ENCODE results near the gene PCP2. TPM values are rescaled to one million over a fixed set of nuclear protein-coding genes. Genes with fewer than 3 reads are reported as not detected.

The PCP2 gene
- total RNA-seq, 2 experiments from 2014 or later, result 1.9 to 2.1 TPM

GRCh38 chr19:7607874-7608560 lies 25.5 kb downstream of the PCP2 start:
- Mint-ChIP-seq H3K9me3 (no peaks in the 10 kb centered on the region), H3K36me3 (ENCODE audit: low read depth) (no peaks in the 10 kb centered on the region), H3K27ac (no peak overlapping the region), H3K4me1 (no peaks in the 10 kb centered on the region), H3K4me3 (no peak overlapping the region), H3K27me3 (peaks cover 3% of the 10 kb centered on the region)
- POLR2A ChIA-PET, result interaction anchor here (1.7 kb wide), 1 partner anchor 22 kb away, joined by 4 read pairs; the partner anchor contains the start of genes PET100 and XAB2
- DNase-seq, result no peak
- CTCF ChIA-PET, result interaction anchor here (0.7 kb wide), 1 partner anchor 244 kb away, joined by 3 read pairs; no protein-coding TSS in a partner anchor

- H3K27me3 Mint-ChIP-seq, result peaks cover 3% of the 10 kb centered on the region
- no peak for DNase-seq
- no peak overlapping the region for H3K4me3 Mint-ChIP-seq
- CTCF ChIA-PET, result no interaction called here
- POLR2A ChIA-PET, result interaction anchor here (1.7 kb wide), 1 partner anchor 22 kb away, joined by 4 read pairs; the partner anchor contains the start of genes PET100 and XAB2
- no peaks in the 10 kb centered on the region for H3K9me3 Mint-ChIP-seq
- H3K36me3 Mint-ChIP-seq (ENCODE audit: low read depth), result no peaks in the 10 kb centered on the region
- H3K4me1 Mint-ChIP-seq, result no peaks in the 10 kb centered on the region
- no peak overlapping the region for H3K27ac Mint-ChIP-seq
Measured at GRCh38 chr19:7607212-7607873, 26.2 kb downstream of the PCP2 start.

- Mint-ChIP-seq H3K27me3 (peaks cover 6% of the 10 kb centered on the region), H3K27ac (no peak overlapping the region), H3K36me3 (ENCODE audit: low read depth) (no peaks in the 10 kb centered on the region), H3K4me3 (no peak overlapping the region), H3K9me3 (no peaks in the 10 kb centered on the region), H3K4me1 (no peaks in the 10 kb centered on the region)
- ChIA-PET POLR2A (interaction anchor here (1.2 kb wide), 1 partner anchor 9 kb away, joined by 4 read pairs; no protein-coding TSS in a partner anchor), CTCF (interaction anchor here (1.3 kb wide), 1 partner anchor 38 kb away, joined by 9 read pairs; no protein-coding TSS in a partner anchor)
- no peak for DNase-seq
Measured at GRCh38 chr19:7606289-7606688, 27.2 kb downstream of the PCP2 start.

GRCh38 chr19:7605490-7606222 lies 27.9 kb downstream of the PCP2 start:
- no peak overlapping the region for H3K4me3 Mint-ChIP-seq
- H3K27ac Mint-ChIP-seq, result no peak overlapping the region
- H3K4me1 Mint-ChIP-seq, result no peaks in the 10 kb centered on the region
- H3K36me3 Mint-ChIP-seq (ENCODE audit: low read depth), result no peaks in the 10 kb centered on the region
- ChIA-PET POLR2A (interaction anchor here (1.2 kb wide), 1 partner anchor 9 kb away, joined by 4 read pairs; no protein-coding TSS in a partner anchor), CTCF (interaction anchor here (1.3 kb wide), 1 partner anchor 37 kb away, joined by 9 read pairs; no protein-coding TSS in a partner anchor)
- peak; percentile 35 for DNase-seq
- H3K9me3 Mint-ChIP-seq, result no peaks in the 10 kb centered on the region
- H3K27me3 Mint-ChIP-seq, result peaks cover 6% of the 10 kb centered on the region

- POLR2A ChIA-PET, result no interaction called here
Measured at GRCh38 chr19:7603919-7604318, 29.6 kb downstream of the PCP2 start.

GRCh38 chr19:7602935-7603497 lies 30.5 kb downstream of the PCP2 start:
- Mint-ChIP-seq H3K27me3 (peaks cover 10% of the 10 kb centered on the region), H3K36me3 (ENCODE audit: low read depth) (no peaks in the 10 kb centered on the region), H3K9me3 (no peaks in the 10 kb centered on the region), H3K4me1 (no peaks in the 10 kb centered on the region), H3K4me3 (no peak overlapping the region), H3K27ac (no peak overlapping the region)
- ChIA-PET POLR2A (no interaction called here), CTCF (interaction anchor here (0.7 to 0.8 kb wide), 2 partner anchors 36 to 41 kb away, joined by 3 read pairs; no protein-coding TSS in a partner anchor)
- DNase-seq, result no peak

More at GRCh38 chr19:7603919-7604318, 29.6 kb downstream of the PCP2 start:
- CTCF ChIA-PET, result no interaction called here
- no peak for DNase-seq
- Mint-ChIP-seq H3K27me3 (peaks cover 6% of the 10 kb centered on the region), H3K9me3 (no peaks in the 10 kb centered on the region), H3K27ac (no peak overlapping the region), H3K4me1 (no peaks in the 10 kb centered on the region), H3K36me3 (ENCODE audit: low read depth) (no peaks in the 10 kb centered on the region), H3K4me3 (no peak overlapping the region)

- Mint-ChIP-seq H3K4me3 (no peak overlapping the region), H3K9me3 (no peaks in the 10 kb centered on the region), H3K27me3 (peaks cover 16% of the 10 kb centered on the region), H3K36me3 (ENCODE audit: low read depth) (no peaks in the 10 kb centered on the region), H3K27ac (no peak overlapping the region), H3K4me1 (no peaks in the 10 kb centered on the region)
- POLR2A ChIA-PET, result no interaction called here
- CTCF ChIA-PET, result interaction anchor here (0.8 kb wide), 1 partner anchor 36 kb away, joined by 3 read pairs; no protein-coding TSS in a partner anchor
- no peak for DNase-seq
Measured at GRCh38 chr19:7602240-7602934, 31.1 kb downstream of the PCP2 start.

GRCh38 chr19:7600721-7601120 lies 32.8 kb downstream of the PCP2 start:
- Mint-ChIP-seq H3K36me3 (ENCODE audit: low read depth) (no peaks in the 10 kb centered on the region), H3K4me1 (peaks cover 2% of the 10 kb centered on the region), H3K27me3 (peaks cover 28% of the 10 kb centered on the region), H3K27ac (no peak overlapping the region), H3K4me3 (no peak overlapping the region), H3K9me3 (no peaks in the 10 kb centered on the region)
- CTCF ChIA-PET, result no interaction called here
- POLR2A ChIA-PET, result no interaction called here
- DNase-seq, result no peak

- H3K9me3 Mint-ChIP-seq, result no peaks in the 10 kb centered on the region
- no peaks in the 10 kb centered on the region for H3K36me3 Mint-ChIP-seq (ENCODE audit: low read depth)
- H3K4me1 Mint-ChIP-seq, result peaks cover 6% of the 10 kb centered on the region
- no peak for DNase-seq
- peaks cover 41% of the 10 kb centered on the region for H3K27me3 Mint-ChIP-seq
- CTCF ChIA-PET, result no interaction called here
- no peak overlapping the region for H3K4me3 Mint-ChIP-seq
- H3K27ac Mint-ChIP-seq, result no peak overlapping the region
- POLR2A ChIA-PET, result no interaction called here
Measured at GRCh38 chr19:7598180-7598579, 35.3 kb downstream of the PCP2 start.

- CTCF ChIA-PET, result no interaction called here
- no peaks in the 10 kb centered on the region for H3K36me3 Mint-ChIP-seq (ENCODE audit: low read depth)
- H3K4me1 Mint-ChIP-seq, result peaks cover 6% of the 10 kb centered on the region
- no peaks in the 10 kb centered on the region for H3K9me3 Mint-ChIP-seq
- no peak overlapping the region for H3K4me3 Mint-ChIP-seq
- POLR2A ChIA-PET, result interaction anchor here (1.7 kb wide), 1 partner anchor 8 kb away, joined by 4 read pairs; no protein-coding TSS in a partner anchor
- H3K27ac Mint-ChIP-seq, result no peak overlapping the region
- DNase-seq, result no peak
- peaks cover 42% of the 10 kb centered on the region for H3K27me3 Mint-ChIP-seq
Measured at GRCh38 chr19:7597689-7598088, 35.8 kb downstream of the PCP2 start.

- Mint-ChIP-seq H3K36me3 (ENCODE audit: low read depth) (no peaks in the 10 kb centered on the region), H3K9me3 (no peaks in the 10 kb centered on the region), H3K4me1 (peaks cover 6% of the 10 kb centered on the region), H3K27me3 (peaks cover 42% of the 10 kb centered on the region), H3K4me3 (peak overlapping the region; percentile 7), H3K27ac (no peak overlapping the region)
- no peak for DNase-seq
- CTCF ChIA-PET, result no interaction called here
- POLR2A ChIA-PET, result interaction anchor here (1.3 to 1.7 kb wide), 2 partner anchors 9 to 31 kb away, joined by 4 read pairs; no protein-coding TSS in a partner anchor
Measured at GRCh38 chr19:7596211-7596937, 37.1 kb downstream of the PCP2 start.

All from activated CD4-positive, alpha-beta memory T cell treated with anti-CD3 and anti-CD28 coated beads, Interleukin-2, amount 10 ng/mL, durations not matched to agents 7 days and 5 days (primary cell).